ENCODE measurements around the gene CNP. TPM values are rescaled to one million over a fixed set of nuclear protein-coding genes. Genes with fewer than 3 reads are reported as not detected.

CNP gene
- total and polyA plus RNA-seq, 2 of the 8 experiments (the other 6 are each of a cell fraction or from before 2014, with no cell fraction given) = 21.9 to 60.6 TPM

DNA sequence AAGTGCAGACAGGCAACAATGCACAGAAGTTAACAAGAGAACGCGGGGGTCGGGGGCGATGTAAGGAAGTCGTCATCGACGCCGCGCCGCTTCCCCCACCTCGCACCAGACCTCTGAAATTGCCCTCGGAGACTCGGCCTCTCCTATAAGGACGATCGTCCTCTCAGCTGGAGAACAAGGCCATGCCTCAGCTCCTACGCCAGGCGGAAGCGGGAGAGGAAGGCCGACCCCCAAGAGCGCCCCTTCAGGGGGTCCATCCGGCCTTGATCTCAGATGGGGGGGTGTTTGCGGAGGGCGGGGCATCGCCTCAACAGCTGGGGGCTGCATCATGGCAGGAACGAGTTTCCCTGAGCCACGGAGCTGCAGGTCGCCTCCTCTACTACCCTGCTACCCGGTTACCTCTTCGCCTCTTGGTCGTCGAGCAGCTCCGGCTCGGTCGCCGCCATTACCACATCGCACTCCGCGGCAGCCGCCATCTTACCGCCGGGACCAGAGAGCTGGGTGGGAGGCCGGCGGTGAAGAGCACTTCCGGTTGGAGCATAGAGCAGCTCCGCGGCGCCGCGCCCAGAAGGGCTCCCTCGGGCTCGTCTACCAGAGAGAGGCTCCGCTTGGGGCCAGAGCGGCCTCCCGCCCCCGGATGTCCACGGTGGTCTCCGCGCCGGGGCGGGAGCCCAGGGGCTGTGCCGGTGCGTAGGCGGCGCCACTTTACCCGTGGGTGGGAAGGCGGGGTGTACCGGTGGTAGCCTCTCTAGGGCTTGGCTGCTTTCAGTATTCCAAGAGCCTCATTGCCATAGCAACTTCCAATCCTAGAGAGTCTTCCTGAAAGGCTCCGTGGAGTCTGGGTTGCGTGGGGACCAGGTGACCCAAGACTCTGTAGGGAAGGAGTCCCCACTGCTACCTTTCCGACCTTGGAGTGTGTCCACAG, 50.6 kb downstream of the CNP start, which contains the start of gene DNAJC7 (continued):
- TF ChIP-seq, protein P1, sequence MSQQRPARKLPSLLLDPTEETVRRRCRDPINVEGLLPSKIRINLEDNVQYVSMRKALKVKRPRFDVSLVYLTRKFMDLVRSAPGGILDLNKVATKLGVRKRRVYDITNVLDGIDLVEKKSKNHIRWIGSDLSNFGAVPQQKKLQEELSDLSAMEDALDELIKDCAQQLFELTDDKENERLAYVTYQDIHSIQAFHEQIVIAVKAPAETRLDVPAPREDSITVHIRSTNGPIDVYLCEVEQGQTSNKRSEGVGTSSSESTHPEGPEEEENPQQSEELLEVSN (IDR thresholded peaks at IDR 0.05) = 0 out of 2 replicates have a peak, but pooled peaks have one; percentile 16
- TF ChIP-seq BACH1 (IDR thresholded peaks at IDR 0.05; ENCODE audit: low read length) = peak; percentile 50; the same call in 1 of the 2 replicates
- TF ChIP-seq NRF1 (IDR thresholded peaks at IDR 0.05; ENCODE audit: low read depth, low read length) = no peak
- peak; percentile 82 for TF ChIP-seq CREB1 (IDR thresholded peaks at IDR 0.05)
- peak; percentile 95 for TF ChIP-seq TBP (IDR thresholded peaks at IDR 0.05; ENCODE audit: low read depth, low read length)
- peak; percentile 84 to 96 for TF ChIP-seq POLR2A (IDR thresholded peaks at IDR 0.05; ENCODE audit: control extremely low read depth in 1 of 2, low read depth in 2 of 2, low read length in 2 of 2)
- no peak for TF ChIP-seq SIX5 (IDR thresholded peaks at IDR 0.05; ENCODE audit: low read depth, low read length)
- no peak for TF ChIP-seq HDAC6 (IDR thresholded peaks at IDR 0.05; ENCODE audit: low read depth, low read length)
- TF ChIP-seq POLR2AphosphoS5 (IDR thresholded peaks at IDR 0.05; ENCODE audit: low read depth, low read length) = peak; percentile 89
- TF ChIP-seq TAF1 (IDR thresholded peaks at IDR 0.05; ENCODE audit: low read depth, low read length) = peak; percentile 99
- peak; percentile 93 for TF ChIP-seq TAF7 (optimal IDR thresholded peaks at IDR 0.05; ENCODE audit: borderline replicate concordance, low read depth, low read length)
- TF ChIP-seq, protein P2, sequence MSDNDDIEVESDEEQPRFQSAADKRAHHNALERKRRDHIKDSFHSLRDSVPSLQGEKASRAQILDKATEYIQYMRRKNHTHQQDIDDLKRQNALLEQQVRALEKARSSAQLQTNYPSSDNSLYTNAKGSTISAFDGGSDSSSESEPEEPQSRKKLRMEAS (IDR thresholded peaks at IDR 0.05) = 0 out of 2 replicates have a peak, but pooled peaks have one; percentile 3
- TF ChIP-seq, protein P3, sequence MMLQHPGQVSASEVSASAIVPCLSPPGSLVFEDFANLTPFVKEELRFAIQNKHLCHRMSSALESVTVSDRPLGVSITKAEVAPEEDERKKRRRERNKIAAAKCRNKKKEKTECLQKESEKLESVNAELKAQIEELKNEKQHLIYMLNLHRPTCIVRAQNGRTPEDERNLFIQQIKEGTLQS (IDR thresholded peaks at IDR 0.05; ENCODE audit: insufficient read depth, low read depth, low read length) = no peak
- peak; percentile 99 for TF ChIP-seq RBBP5 (IDR thresholded peaks at IDR 0.05; ENCODE audit: borderline replicate concordance, low read depth, low read length)
- TF ChIP-seq SIRT6 (IDR thresholded peaks at IDR 0.05; ENCODE audit: low read length) = no peak
- peak; percentile 99 for TF ChIP-seq EGR1 (IDR thresholded peaks at IDR 0.05; ENCODE audit: borderline replicate concordance, low read depth, low read length)
- no peak for TF ChIP-seq FOSL1 (IDR thresholded peaks at IDR 0.05; ENCODE audit: insufficient read depth, low read depth, low read length)
- TF ChIP-seq CBX5 (IDR thresholded peaks at IDR 0.05; ENCODE audit: low read depth, low read length) = no peak
- TF ChIP-seq CTBP2 (IDR thresholded peaks at IDR 0.05; ENCODE audit: borderline replicate concordance, insufficient read depth, insufficient read length, low read length) = no peak
- peak; percentile 42 to 70; a peak in 2 of 4 replicates for TF ChIP-seq SIN3A (conservative IDR thresholded peaks at IDR 0.05 in 1 of 2, IDR thresholded peaks at IDR 0.05 in 1 of 2; ENCODE audit: low read depth in 1 of 2, low read length in 2 of 2)
- peak in 1 of 2 experiments; percentile 83; a peak in 2 of 4 replicates for TF ChIP-seq HDAC2 (IDR thresholded peaks at IDR 0.05; ENCODE audit: borderline replicate concordance in 1 of 2, low read depth in 2 of 2, low read length in 2 of 2)
- TF ChIP-seq CHD2 (IDR thresholded peaks at IDR 0.05; ENCODE audit: low read length) = peak; percentile 47; the same call in 1 of the 2 replicates
- peak; percentile 96 for TF ChIP-seq SP2 (IDR thresholded peaks at IDR 0.05; ENCODE audit: low read length)

All from H1 (cell line).